ENCODE results near the gene PTGFR.

GRCh38 chr1:78468521-78468920 is 22.3 kb upstream of the PTGFR start:
- TF ChIP-seq CTCF (IDR thresholded peaks at IDR 0.05) (no peak), POLR2A (IDR thresholded peaks at IDR 0.05) (no peak)

Data from uterus (tissue), 2 donors.